Gastroesophageal sphincter (tissue), 4 donors: ENCODE results near the gene GPR171. TPM values are rescaled to one million over a fixed set of nuclear protein-coding genes. Genes with fewer than 3 reads are reported as not detected.

ENCODE experiments used
- ATAC-seq: fragments of 150-250 bp; one replicate; pipeline ENCODE4 v1.9.1; 2016; ENCODE audit warnings: mild to moderate bottlenecking, moderate library complexity
- H3K27ac ChIP-seq, 4 donors: fragments of 200-600 bp; sonication (generic) in 3 of 4; 1 replicate in 3 of 4; 2 replicates in 1 of 4; pipeline ENCODE4 v1.5.1; 2016 to 2019
- H3K27me3 ChIP-seq: fragments of 200-600 bp; sonication (generic); one replicate; pipeline ENCODE4 v1.5.1; 2019
- H3K36me3 ChIP-seq, 2 donors: fragments of 200-600 bp; sonication (generic); one replicate each; pipeline ENCODE4 v1.5.1; 2019; ENCODE audit warnings: control low read depth in 1 of 2
- H3K4me1 ChIP-seq, 3 donors: fragments of 200-600 bp; sonication (generic); 1 replicate in 2 of 3; 2 replicates in 1 of 3; pipeline ENCODE4 v1.5.1; 2016 to 2019; ENCODE audit warnings: control low read depth in 2 of 3
- H3K4me3 ChIP-seq, 2 donors: fragments of 200-600 bp; sonication (generic); one replicate each; pipeline ENCODE4 v1.5.1; 2019; ENCODE audit warnings: mild to moderate bottlenecking in 1 of 2, moderate library complexity in 1 of 2
- H3K9me3 ChIP-seq, 3 donors: fragments of 200-600 bp; sonication (generic); one replicate each; pipeline ENCODE4 v1.5.1; 2017 to 2019; ENCODE audit warnings: control low read depth in 2 of 3
- EP300 ChIP-seq: sonication (generic); formaldehyde crosslinking; IDR thresholded peaks from one replicate; pipeline ENCODE4 v1.6.1; 2017; ENCODE audit warnings: antibody characterized with exemption, mild to moderate bottlenecking
- POLR2A ChIP-seq, 2 donors: fragments of 450-650 bp; IDR thresholded peaks; one replicate each; pipeline ENCODE4 v1.6.1; 2017; ENCODE audit warnings: antibody characterized with exemption in 2 of 2, mild to moderate bottlenecking in 2 of 2, moderate library complexity in 1 of 2
- POLR2AphosphoS5 ChIP-seq: sonication (generic); formaldehyde crosslinking; IDR thresholded peaks from one replicate; pipeline ENCODE4 v1.6.1; 2017; ENCODE audit warnings: antibody characterized with exemption
- WGBS, 2 donors: methylation state at CpG; one replicate each; pipeline ENCODE4 v1.1.5; 2018; ENCODE audit warnings: low coverage in 1 of 2; 5-methylcytosine and 5-hydroxymethylcytosine counted together
- small RNA-seq, 4 donors: library from RNA; depleted of rRNA; stranded (forward); fragments of <200 nt; gene quantifications; one replicate each; pipeline ENCODE3, GENCODE V24; 2016
- total RNA-seq, 4 donors: library from RNA; depleted of rRNA; stranded (reverse); fragments of >200 nt; gene quantifications; one replicate each; pipeline ENCODE4 v1.1.0, GENCODE V29; 2016
- TF ChIP-seq, protein P1 (sequence below), 4 experiments: fragments of 200-600 bp in 2 of 4; fragments of 450-650 bp in 2 of 4; sonication (generic) in 1 of 4; IDR thresholded peaks; one replicate each; pipeline ENCODE4 v1.5.1; 2017 to 2019; ENCODE audit warnings: antibody characterized with exemption in 4 of 4, mild to moderate bottlenecking in 2 of 4, moderate library complexity in 2 of 4

Gene GPR171
- total RNA-seq, 4 donors from 2014 or later: 0.31 to 4.3 (median 1.2) TPM

- no peaks in the 10 kb centered on the region for H3K36me3 ChIP-seq
- no peak overlapping the region for H3K27ac ChIP-seq
- no peaks in the 10 kb centered on the region for H3K9me3 ChIP-seq
- ATAC-seq: no peak
- 100% methylated on average over 4 of the region's 4 CpGs for WGBS, 2 donors
- no peaks in the 10 kb centered on the region for H3K4me1 ChIP-seq
- no peaks in the 10 kb centered on the region for H3K27me3 ChIP-seq
- H3K4me3 ChIP-seq: no peak overlapping the region
- no peak for TF ChIP-seq EP300
- TF ChIP-seq POLR2AphosphoS5: no peak
- TF ChIP-seq POLR2A (IDR thresholded peaks at IDR 0.05): no peak
- TF ChIP-seq, protein P1, sequence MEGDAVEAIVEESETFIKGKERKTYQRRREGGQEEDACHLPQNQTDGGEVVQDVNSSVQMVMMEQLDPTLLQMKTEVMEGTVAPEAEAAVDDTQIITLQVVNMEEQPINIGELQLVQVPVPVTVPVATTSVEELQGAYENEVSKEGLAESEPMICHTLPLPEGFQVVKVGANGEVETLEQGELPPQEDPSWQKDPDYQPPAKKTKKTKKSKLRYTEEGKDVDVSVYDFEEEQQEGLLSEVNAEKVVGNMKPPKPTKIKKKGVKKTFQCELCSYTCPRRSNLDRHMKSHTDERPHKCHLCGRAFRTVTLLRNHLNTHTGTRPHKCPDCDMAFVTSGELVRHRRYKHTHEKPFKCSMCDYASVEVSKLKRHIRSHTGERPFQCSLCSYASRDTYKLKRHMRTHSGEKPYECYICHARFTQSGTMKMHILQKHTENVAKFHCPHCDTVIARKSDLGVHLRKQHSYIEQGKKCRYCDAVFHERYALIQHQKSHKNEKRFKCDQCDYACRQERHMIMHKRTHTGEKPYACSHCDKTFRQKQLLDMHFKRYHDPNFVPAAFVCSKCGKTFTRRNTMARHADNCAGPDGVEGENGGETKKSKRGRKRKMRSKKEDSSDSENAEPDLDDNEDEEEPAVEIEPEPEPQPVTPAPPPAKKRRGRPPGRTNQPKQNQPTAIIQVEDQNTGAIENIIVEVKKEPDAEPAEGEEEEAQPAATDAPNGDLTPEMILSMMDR (IDR thresholded peaks at IDR 0.05): no peak
Observed at GRCh38 chr3:151152455-151153079, 50.4 kb downstream of the GPR171 start.

Small RNA genes within 50 kb of the gene (small RNA-seq; reads per million reads assigned to genes)
- 10.4 to 231 (median 46.0) reads per million in 4 donors for gene RNA5SP145

Other genes starting within 250 kb of the GPR171 start
- gene CLRN1, start 230.5 kb downstream of the GPR171 start, total RNA-seq: not detected
- under 1 TPM; 0.12 to 0.77 (median 0.21) TPM for gene MED12L, start 117.6 kb downstream of the GPR171 start, total RNA-seq
- gene P2RY14, start 75.3 kb upstream of the GPR171 start, total RNA-seq: 10 to 100 TPM in 3 of 4 donors, 1 to 10 TPM in 1; 1.8 to 90.5 (median 16.2) TPM
- gene GPR87, start 113.6 kb upstream of the GPR171 start, total RNA-seq: 1 to 10 TPM in 1 of 4 donors, not detected in 3; 3.5 TPM
- gene P2RY13, start 126.3 kb upstream of the GPR171 start, total RNA-seq: 1 to 10 TPM in 2 of 4 donors, under 1 TPM in 1, not detected in 1; 0.58 to 2.5 (median 1.6) TPM
- gene P2RY12, start 181.5 kb upstream of the GPR171 start, total RNA-seq: 1 to 10 TPM in 2 of 4 donors, under 1 TPM in 2; 0.31 to 7.8 (median 3.7) TPM